Neutrophil (primary cell): ENCODE measurements around the gene INPP4B.

Experiments used
- H3K27ac ChIP-seq: fragments of 200-600 bp; sonication (generic); 2 replicates; pipeline ENCODE4 v1.5.1; 2016; ENCODE audit warnings: mild to moderate bottlenecking, moderate library complexity
- H3K27me3 ChIP-seq: fragments of 200-600 bp; sonication (generic); 2 replicates; pipeline ENCODE4 v1.6.0; 2016; ENCODE audit warnings: mild to moderate bottlenecking
- H3K36me3 ChIP-seq: fragments of 200-600 bp; sonication (generic); 2 replicates; pipeline ENCODE4 v1.5.1; 2017
- H3K4me1 ChIP-seq, 2 experiments: fragments of 200-600 bp in 1 of 2; sonication (generic) in 1 of 2; 1 replicate in 1 of 2; 2 replicates in 1 of 2; pipeline versions ENCODE4 v1.5.1 to v1.6.1; 2013 to 2016; ENCODE audit warnings: low read depth in 1 of 2, low read length in 1 of 2, mild to moderate bottlenecking in 1 of 2, moderate library complexity in 1 of 2; ENCODE audit not compliant: control insufficient read depth in 1 of 2, insufficient read depth in 1 of 2
- H3K4me3 ChIP-seq, 2 experiments: fragments of 200-600 bp in 1 of 2; sonication (generic) in 1 of 2; 1 replicate in 1 of 2; 2 replicates in 1 of 2; pipeline ENCODE4 v1.5.1; 2013 to 2016; ENCODE audit warnings: low read depth in 1 of 2, low read length in 1 of 2, mild to moderate bottlenecking in 1 of 2, moderate library complexity in 1 of 2
- H3K9me3 ChIP-seq: fragments of 200-600 bp; sonication (generic); 2 replicates; pipeline ENCODE4 v1.5.1; 2016
- CTCF ChIP-seq: fragments of 200-600 bp; sonication (generic); IDR thresholded peaks from 2 replicates; pipeline ENCODE4 v1.5.1; 2016; ENCODE audit warnings: antibody characterized with exemption

Gene INPP4B

GRCh38 chr4:142009751-142010150 lies 836.4 kb downstream of the INPP4B start:
- no peaks in the 10 kb centered on the region for H3K4me1 ChIP-seq
- TF ChIP-seq CTCF = no peak

GRCh38 chr4:142005519-142005918 lies 840.6 kb downstream of the INPP4B start:
- Histone ChIP-seq H3K4me1 (no peaks in the 10 kb centered on the region), H3K4me3 (no peak overlapping the region), H3K9me3 (no peaks in the 10 kb centered on the region), H3K27ac (no peak overlapping the region), H3K27me3 (no peaks in the 10 kb centered on the region), H3K36me3 (no peaks in the 10 kb centered on the region)
- no peak for TF ChIP-seq CTCF

More at GRCh38 chr4:142009751-142010150, 836.4 kb downstream of the INPP4B start:
- Histone ChIP-seq H3K27ac (no peak overlapping the region), H3K27me3 (no peaks in the 10 kb centered on the region), H3K4me3 (no peak overlapping the region), H3K9me3 (no peaks in the 10 kb centered on the region), H3K36me3 (no peaks in the 10 kb centered on the region)

DNA sequence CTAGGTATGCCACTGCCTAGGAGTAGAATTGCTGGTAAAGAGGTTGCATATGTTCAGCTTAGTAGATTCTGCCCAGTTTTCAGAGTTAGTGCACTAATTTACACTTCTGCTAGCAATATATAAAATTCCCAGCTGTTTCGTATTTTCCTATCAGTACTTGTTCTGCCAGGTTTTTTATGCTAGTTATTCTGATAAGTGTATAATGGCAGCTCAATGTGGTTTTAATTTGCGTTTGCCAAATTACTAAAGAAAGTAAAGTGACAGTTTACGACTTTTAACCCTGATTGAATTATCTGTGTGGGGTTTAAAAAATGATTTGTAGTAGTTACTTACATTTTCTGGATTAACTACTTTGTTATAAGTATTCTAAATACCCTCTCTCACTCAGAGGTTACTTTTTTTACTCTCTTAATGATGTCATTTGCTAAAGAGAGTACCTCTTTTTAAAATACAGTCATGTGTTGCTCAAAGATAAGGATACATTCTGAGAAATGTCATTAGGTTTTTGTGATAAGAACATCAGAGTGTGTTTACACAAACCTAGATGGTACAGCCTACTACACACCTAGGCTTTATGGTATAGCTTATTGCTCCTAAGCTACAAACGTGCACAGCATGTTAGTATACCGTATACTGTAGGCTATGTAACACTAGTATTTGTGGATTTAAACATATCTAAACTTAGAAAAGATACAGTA lies 846.5 kb downstream of the INPP4B start:
- Histone ChIP-seq H3K27me3 (no peaks in the 10 kb centered on the region), H3K4me1 (no peaks in the 10 kb centered on the region), H3K27ac (no peak overlapping the region), H3K4me3 (no peak overlapping the region), H3K9me3 (no peaks in the 10 kb centered on the region), H3K36me3 (no peaks in the 10 kb centered on the region)
- TF ChIP-seq CTCF = no peak

GRCh38 chr4:141995056-141995455 lies 851.0 kb downstream of the INPP4B start:
- no peaks in the 10 kb centered on the region for H3K9me3 ChIP-seq
- no peaks in the 10 kb centered on the region for H3K4me1 ChIP-seq
- no peaks in the 10 kb centered on the region for H3K36me3 ChIP-seq
- no peak for TF ChIP-seq CTCF
- no peak overlapping the region for H3K4me3 ChIP-seq
- no peak overlapping the region for H3K27ac ChIP-seq
- H3K27me3 ChIP-seq = no peaks in the 10 kb centered on the region

GRCh38 chr4:141977433-141977832 lies 868.7 kb downstream of the INPP4B start:
- no peaks in the 10 kb centered on the region for H3K36me3 ChIP-seq
- H3K27me3 ChIP-seq = no peaks in the 10 kb centered on the region
- H3K4me1 ChIP-seq = no peaks in the 10 kb centered on the region
- H3K9me3 ChIP-seq = no peaks in the 10 kb centered on the region
- no peak overlapping the region for H3K27ac ChIP-seq
- H3K4me3 ChIP-seq = no peak overlapping the region
- TF ChIP-seq CTCF = no peak
